Measurements from ENCODE around the gene RRAGD. TPM values are rescaled to one million over a fixed set of nuclear protein-coding genes. Genes with fewer than 3 reads are reported as not detected.

The RRAGD gene
- total RNA-seq (100 to 1,000 TPM in 9 of 10 donors, 10 to 100 TPM in 1; 93.1 to 130 (median 120) TPM), polyA plus RNA-seq (10 to 100 TPM; 18.1 to 24.8 TPM)
- long read RNA-seq, donor 1, full-length matches to known transcripts = 86 of 109 reads
- long read RNA-seq, donor 1, partial matches to known transcripts = 5 of 109 reads
- long read RNA-seq, donor 1, other reads (novel, unspliced or antisense) = 18 of 109 reads
- long read RNA-seq, donor 2, full-length matches to known transcripts = 134 of 163 reads
- long read RNA-seq, donor 2, partial matches to known transcripts = 5 of 163 reads
- long read RNA-seq, donor 2, other reads (novel, unspliced or antisense) = 24 of 163 reads
- long read RNA-seq, donor 3, full-length matches to known transcripts = 13 of 123 reads
- long read RNA-seq, donor 3, partial matches to known transcripts = 3 of 123 reads
- long read RNA-seq, donor 3, other reads (novel, unspliced or antisense) = 107 of 123 reads

GRCh38 chr6:89412071-89413005 lies at the start of gene RRAGD:
TSS of gene RRAGD (minus strand) at chr6:89412273. CDS start at chr6:89411993, 280 bp downstream.
- H3K36me3 ChIP-seq = no peaks in the 10 kb centered on the region
- peak; percentile 64 to 68 for DNase-seq
- intact Hi-C loops (cut with DNase I) = loop anchor here in 7 of 10 donors (5.0 kb wide), 2 partner anchors 35 to 40 kb away; no protein-coding TSS in a partner anchor
- peaks cover 4 to 44% (median 16%) of the 10 kb centered on the region in 9 donors for H3K4me1 ChIP-seq
- H3K27me3 ChIP-seq = peaks cover 0 to 4% (median 0%) of the 10 kb centered on the region in 7 donors
- TF ChIP-seq CTCF (IDR thresholded peaks at IDR 0.05) = peak in 1 of 9 donors; percentile 12
- ATAC-seq = peak; percentile 70 to 92 (median 88)
- no peaks in the 10 kb centered on the region for H3K9me3 ChIP-seq
- peak within 1 kb of the TSS; percentile 79 to 95 (median 90) for H3K27ac ChIP-seq
- H3K4me3 ChIP-seq = peak within 1 kb of the TSS; percentile 68 to 95 (median 82)
- 0 to 1% methylated on average over 72 to 83 of the region's 85 CpGs for WGBS, 2 donors

GRCh38 chr6:89460713-89461112 lies 48.6 kb upstream of the RRAGD start:
- Histone ChIP-seq H3K36me3 (no peaks in the 10 kb centered on the region), H3K27me3 (no peaks in the 10 kb centered on the region), H3K4me1 (peaks cover 0 to 11% (median 7%) of the 10 kb centered on the region in 9 donors), H3K4me3 (no peak overlapping the region), H3K9me3 (no peaks in the 10 kb centered on the region), H3K27ac (no peak overlapping the region)
- 69 to 78% methylated on average over 7 of the region's 7 CpGs for WGBS, 2 donors
- ATAC-seq (no peak), DNase-seq (no peak)
- intact Hi-C loops (cut with DNase I) = no loop called here
- no peak for TF ChIP-seq CTCF (IDR thresholded peaks at IDR 0.05)

- ATAC-seq (no peak), DNase-seq (no peak)
- 96 to 98% methylated on average over 1 of the region's 1 CpG for WGBS, 2 donors
- H3K4me1 ChIP-seq = peaks cover 0 to 7% (median 4%) of the 10 kb centered on the region in 9 donors
- H3K4me3 ChIP-seq = no peak overlapping the region
- no peaks in the 10 kb centered on the region for H3K9me3 ChIP-seq
- intact Hi-C loops (cut with DNase I) = no loop called here
- H3K27ac ChIP-seq = no peak overlapping the region
- no peaks in the 10 kb centered on the region for H3K36me3 ChIP-seq
- no peaks in the 10 kb centered on the region for H3K27me3 ChIP-seq
- TF ChIP-seq CTCF (IDR thresholded peaks at IDR 0.05) = no peak
Observed at GRCh38 chr6:89459501-89459900, 47.4 kb upstream of the RRAGD start.

- no peaks in the 10 kb centered on the region for H3K27me3 ChIP-seq
- ATAC-seq = no peak
- no peaks in the 10 kb centered on the region for H3K36me3 ChIP-seq
- DNase-seq = no peak
- intact Hi-C loops (cut with DNase I) = no loop called here
- no peaks in the 10 kb centered on the region for H3K9me3 ChIP-seq
- TF ChIP-seq CTCF (IDR thresholded peaks at IDR 0.05) = no peak
- H3K4me3 ChIP-seq = no peak overlapping the region
- 88 to 89% methylated on average over 5 of the region's 5 CpGs for WGBS, 2 donors
- H3K4me1 ChIP-seq = no peaks in the 10 kb centered on the region
- H3K27ac ChIP-seq = no peak overlapping the region
Observed at GRCh38 chr6:89458704-89459103, 46.6 kb upstream of the RRAGD start.
